Measurements from ENCODE around the gene INTS11.

Gene INTS11

GRCh38 chr1:1343811-1344421, 19.5 kb upstream of the INTS11 start:
- DNase-seq, result no peak

- no peak for DNase-seq
Measured at GRCh38 chr1:1342584-1343115, 18.2 kb upstream of the INTS11 start.

- DNase-seq, result no peak
Measured at GRCh38 chr1:1342061-1342562, 17.7 kb upstream of the INTS11 start.

GRCh38 chr1:1341549-1342021, 17.1 kb upstream of the INTS11 start:
- no peak for DNase-seq

- DNase-seq, result no peak
Measured at GRCh38 chr1:1340791-1341548, 16.5 kb upstream of the INTS11 start.

GRCh38 chr1:1340185-1340584, 15.7 kb upstream of the INTS11 start:
- DNase-seq, result no peak

- DNase-seq, result no peak
Measured at GRCh38 chr1:1338278-1338677, 13.8 kb upstream of the INTS11 start.

- DNase-seq, result no peak
Measured at GRCh38 chr1:1337793-1338147, 13.3 kb upstream of the INTS11 start.

- DNase-seq, result no peak
Measured at GRCh38 chr1:1336931-1337792, 12.7 kb upstream of the INTS11 start.

- no peak for DNase-seq
Measured at GRCh38 chr1:1336446-1336845, 12.0 kb upstream of the INTS11 start.

- DNase-seq, result no peak
Measured at GRCh38 chr1:1335792-1336248, 11.4 kb upstream of the INTS11 start.

- no peak for DNase-seq
Measured at GRCh38 chr1:1335283-1335682, 10.8 kb upstream of the INTS11 start.

- DNase-seq, result no peak
Measured at GRCh38 chr1:1334835-1335234, 10.4 kb upstream of the INTS11 start.

- DNase-seq, result no peak
Measured at GRCh38 chr1:1333551-1334241, 9.2 kb upstream of the INTS11 start.

GRCh38 chr1:1332774-1333480, 8.5 kb upstream of the INTS11 start:
- no peak for DNase-seq

GRCh38 chr1:1332031-1332755, 7.7 kb upstream of the INTS11 start:
- no peak for DNase-seq

GRCh38 chr1:1331068-1331965, 6.9 kb upstream of the INTS11 start, which contains the start of gene TAS1R3:
TAS1R3 (plus strand) TSS chr1:1331280; CDS start chr1:1331346, 66 bp downstream.
- no peak for DNase-seq

GRCh38 chr1:1330366-1331067, 6.1 kb upstream of the INTS11 start:
- DNase-seq, result no peak
